Activated T-helper 2 cell treated with anti-CD3 and anti-CD28 coated beads, Interferon-gamma antibody, Interleukin-2, Interleukin-4, amounts not matched to agents 10 μg/mL and 5 μg/mL and 100 μg/mL, durations not matched to agents 14 hours and 24 hours and 36 hours (primary cell): Measurements from ENCODE around the gene UPK3BL1. TPM values are rescaled to one million over a fixed set of nuclear protein-coding genes. Genes with fewer than 3 reads are reported as not detected.
"Not testable (repeated sequence)": the region's sequence is repeated elsewhere in the genome, so short reads cannot be mapped to it uniquely, and the experiment has no call there.

ENCODE experiments used
- DNase-seq: peaks from one replicate; pipeline ENCODE4 v3.0.0; 2021; ENCODE audit warnings: low spot score
- H3K27ac Mint-ChIP-seq: one replicate; pipeline ENCODE4 v1.8.0; 2021; ENCODE audit warnings: mixed read lengths
- H3K27me3 Mint-ChIP-seq: one replicate; pipeline ENCODE4 v1.8.0; 2021; ENCODE audit warnings: low read depth, mixed read lengths
- H3K36me3 Mint-ChIP-seq: one replicate; pipeline ENCODE4 v1.8.0; 2021; ENCODE audit warnings: low read depth, mixed read lengths
- H3K4me1 Mint-ChIP-seq: one replicate; pipeline ENCODE4 v1.8.0; 2021; ENCODE audit warnings: low read depth, mixed read lengths
- H3K4me3 Mint-ChIP-seq: one replicate; pipeline ENCODE4 v1.8.0; 2021; ENCODE audit warnings: low read depth, mild to moderate bottlenecking, moderate library complexity, mixed read lengths
- H3K9me3 Mint-ChIP-seq: one replicate; pipeline ENCODE4 v1.8.0; 2021; ENCODE audit warnings: mixed read lengths
- intact Hi-C: fragments of 100-400 bp; cut with micrococcal nuclease; formaldehyde crosslinking; loops from one replicate; pipeline ENCODE4 v1.15.1; 2023
- total RNA-seq: library from RNA; stranded (reverse); gene quantifications from 2 replicates; pipeline ENCODE4 v1.2.3, GENCODE V29; 2022

Gene UPK3BL1
- 10.6 and 17.5 TPM in 2 replicates for total RNA-seq

- H3K27me3 Mint-ChIP-seq, H3K36me3 Mint-ChIP-seq, DNase-seq, intact Hi-C loops, H3K27ac Mint-ChIP-seq, H3K4me1 Mint-ChIP-seq, H3K9me3 Mint-ChIP-seq, H3K4me3 Mint-ChIP-seq: not testable (repeated sequence)
Measured at GRCh38 chr7:102642691-102643090, at the start of gene UPK3BL1. UPK3BL1 (minus strand) TSS chr7:102642791; CDS start chr7:102642741, 50 bp downstream.

GRCh38 chr7:102690602-102691001 lies 48.0 kb upstream of the UPK3BL1 start:
- intact Hi-C loops, H3K4me3 Mint-ChIP-seq, H3K4me1 Mint-ChIP-seq, H3K36me3 Mint-ChIP-seq, DNase-seq, H3K27ac Mint-ChIP-seq, H3K9me3 Mint-ChIP-seq, H3K27me3 Mint-ChIP-seq: not testable (repeated sequence)

GRCh38 chr7:102689436-102690282 lies 47.1 kb upstream of the UPK3BL1 start:
- intact Hi-C loops, H3K9me3 Mint-ChIP-seq, H3K27ac Mint-ChIP-seq, H3K4me1 Mint-ChIP-seq, H3K4me3 Mint-ChIP-seq, DNase-seq, H3K27me3 Mint-ChIP-seq, H3K36me3 Mint-ChIP-seq: not testable (repeated sequence)

DNA sequence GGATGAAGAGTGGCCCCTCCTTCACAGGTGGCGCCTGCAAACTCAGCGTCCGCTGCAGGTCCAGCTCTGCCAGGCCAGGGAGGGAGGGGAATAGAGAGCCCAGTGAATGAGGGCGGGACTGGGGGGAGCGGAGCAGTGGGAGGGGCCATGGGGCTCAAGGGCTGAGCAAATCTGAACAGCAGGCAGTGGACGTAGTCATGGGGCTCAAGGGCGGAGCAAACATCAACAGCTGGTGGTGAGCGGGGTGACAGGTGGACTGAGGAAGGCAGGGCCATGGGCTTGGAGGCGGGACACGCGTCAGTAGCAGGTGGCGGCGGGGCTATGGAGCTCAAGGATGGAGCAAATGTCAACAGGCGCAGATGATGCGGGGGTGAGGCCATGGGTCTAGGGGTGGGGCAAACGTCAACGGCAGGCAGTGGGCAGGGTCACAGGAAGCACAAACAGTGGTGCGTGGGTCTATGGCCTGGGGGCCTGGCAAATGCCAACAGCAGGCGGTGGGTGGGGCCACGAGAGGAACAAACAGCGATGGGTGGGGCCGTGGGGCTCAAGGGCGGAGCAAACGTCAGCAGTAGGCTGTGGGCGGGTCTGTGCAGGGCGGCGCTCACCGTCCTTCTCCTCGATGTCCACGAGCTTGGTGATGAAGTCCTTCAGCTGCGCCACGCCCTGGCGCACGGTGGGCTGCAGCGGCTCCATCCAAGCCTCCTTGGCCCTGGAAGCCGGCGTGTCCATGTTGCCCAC lies 45.9 kb upstream of the UPK3BL1 start:
- H3K27me3 Mint-ChIP-seq, H3K36me3 Mint-ChIP-seq, H3K4me1 Mint-ChIP-seq, DNase-seq, H3K27ac Mint-ChIP-seq, H3K4me3 Mint-ChIP-seq, H3K9me3 Mint-ChIP-seq, intact Hi-C loops: not testable (repeated sequence)

- H3K27ac Mint-ChIP-seq, H3K27me3 Mint-ChIP-seq, DNase-seq, H3K4me3 Mint-ChIP-seq, H3K36me3 Mint-ChIP-seq, H3K4me1 Mint-ChIP-seq, H3K9me3 Mint-ChIP-seq, intact Hi-C loops: not testable (repeated sequence)
Measured at GRCh38 chr7:102682560-102682959, 40.0 kb upstream of the UPK3BL1 start.

DNA sequence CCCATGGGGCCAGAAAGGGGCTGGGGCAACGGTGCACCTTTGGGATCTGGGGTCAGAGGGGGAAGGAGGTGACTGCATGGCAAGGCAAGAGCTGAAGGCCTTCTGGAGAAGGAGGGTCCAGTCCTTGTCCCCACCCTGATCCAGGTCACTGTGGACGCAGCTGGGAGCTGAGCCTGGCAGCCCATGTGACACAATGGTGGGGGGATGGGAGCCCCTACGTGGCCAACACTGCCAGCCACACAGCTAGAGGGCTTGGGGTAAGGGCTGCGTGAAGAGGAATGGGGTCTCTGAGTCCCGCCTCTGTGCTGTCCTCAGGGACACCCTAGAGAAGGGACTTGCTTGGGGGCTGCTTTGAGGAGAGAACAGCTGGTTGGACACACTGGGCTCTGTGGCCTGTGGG lies 38.2 kb upstream of the UPK3BL1 start:
- H3K27me3 Mint-ChIP-seq, H3K4me3 Mint-ChIP-seq, H3K9me3 Mint-ChIP-seq, H3K27ac Mint-ChIP-seq, H3K36me3 Mint-ChIP-seq, H3K4me1 Mint-ChIP-seq, DNase-seq, intact Hi-C loops: not testable (repeated sequence)

DNA sequence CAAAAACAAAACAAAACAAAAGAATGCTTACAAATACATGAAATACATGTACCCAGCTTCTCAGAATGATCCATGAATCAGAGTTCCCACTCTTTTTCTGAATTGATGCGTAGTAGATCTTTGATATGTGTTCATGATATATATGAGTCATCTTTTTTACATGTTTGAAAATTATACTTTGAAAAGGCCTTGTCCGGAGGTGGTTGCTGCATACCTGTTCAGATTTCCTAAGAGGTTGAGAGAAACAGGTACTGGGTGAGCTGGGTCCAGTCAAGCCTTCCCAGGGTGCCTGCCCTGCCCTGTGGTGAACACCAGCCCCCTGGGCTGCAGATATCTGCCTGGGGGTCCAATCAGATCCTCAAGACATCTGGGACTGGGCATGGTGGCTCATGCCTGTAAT lies 33.0 kb upstream of the UPK3BL1 start:
- H3K36me3 Mint-ChIP-seq, DNase-seq, H3K4me1 Mint-ChIP-seq, H3K4me3 Mint-ChIP-seq, H3K9me3 Mint-ChIP-seq, H3K27me3 Mint-ChIP-seq, intact Hi-C loops, H3K27ac Mint-ChIP-seq: not testable (repeated sequence)

DNA sequence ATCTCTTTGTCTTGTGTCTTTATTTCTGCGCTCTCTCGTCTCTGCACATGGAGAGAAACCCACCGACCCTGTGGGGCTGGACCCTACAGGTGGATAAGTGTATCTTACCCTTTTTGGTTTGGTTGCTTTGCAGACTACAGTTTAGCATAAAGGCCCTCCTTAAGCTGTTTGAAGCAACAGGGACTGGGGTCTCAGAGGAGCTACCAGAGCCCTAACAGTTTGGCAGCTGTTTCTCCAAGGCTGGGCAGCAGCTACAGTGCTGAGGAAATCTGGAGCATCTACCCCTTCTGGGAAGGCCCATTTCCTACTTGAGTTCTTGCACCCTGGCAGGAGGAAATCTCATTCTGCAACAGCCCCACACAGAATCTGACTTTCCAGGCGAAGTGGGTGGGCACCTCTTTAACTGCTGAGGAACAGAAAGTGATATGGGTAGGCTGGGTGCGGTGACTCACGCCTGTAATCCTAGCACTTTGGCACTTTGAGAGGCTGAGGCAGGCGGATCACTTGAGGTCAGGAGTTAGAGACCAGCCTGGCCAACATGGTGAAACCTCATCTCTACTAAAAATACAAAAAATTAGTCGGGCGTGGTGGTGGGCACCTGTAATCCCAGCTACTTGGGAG lies 31.0 kb upstream of the UPK3BL1 start:
- H3K4me3 Mint-ChIP-seq, intact Hi-C loops, H3K27me3 Mint-ChIP-seq, H3K36me3 Mint-ChIP-seq, H3K9me3 Mint-ChIP-seq, DNase-seq, H3K4me1 Mint-ChIP-seq, H3K27ac Mint-ChIP-seq: not testable (repeated sequence)

DNA sequence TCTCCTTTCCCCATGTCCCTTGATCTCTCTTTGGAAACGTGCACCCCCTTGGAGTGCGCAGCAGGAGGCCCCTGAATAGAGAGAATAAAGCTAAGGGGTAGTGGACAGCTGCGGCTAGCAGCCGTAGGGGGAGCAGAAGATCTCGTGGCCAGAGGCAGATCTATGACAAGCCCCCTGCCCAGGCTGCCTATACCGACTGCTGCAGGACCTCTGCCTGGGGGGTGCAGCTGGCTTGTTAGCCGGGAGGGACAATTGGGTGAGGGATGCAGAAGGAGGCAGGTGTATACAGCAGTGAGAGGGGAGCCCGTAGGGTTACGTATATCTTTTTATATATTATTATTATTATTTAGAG lies 29.3 kb upstream of the UPK3BL1 start:
- intact Hi-C loops, H3K27ac Mint-ChIP-seq, H3K4me3 Mint-ChIP-seq, DNase-seq, H3K4me1 Mint-ChIP-seq, H3K9me3 Mint-ChIP-seq, H3K27me3 Mint-ChIP-seq, H3K36me3 Mint-ChIP-seq: not testable (repeated sequence)

DNA sequence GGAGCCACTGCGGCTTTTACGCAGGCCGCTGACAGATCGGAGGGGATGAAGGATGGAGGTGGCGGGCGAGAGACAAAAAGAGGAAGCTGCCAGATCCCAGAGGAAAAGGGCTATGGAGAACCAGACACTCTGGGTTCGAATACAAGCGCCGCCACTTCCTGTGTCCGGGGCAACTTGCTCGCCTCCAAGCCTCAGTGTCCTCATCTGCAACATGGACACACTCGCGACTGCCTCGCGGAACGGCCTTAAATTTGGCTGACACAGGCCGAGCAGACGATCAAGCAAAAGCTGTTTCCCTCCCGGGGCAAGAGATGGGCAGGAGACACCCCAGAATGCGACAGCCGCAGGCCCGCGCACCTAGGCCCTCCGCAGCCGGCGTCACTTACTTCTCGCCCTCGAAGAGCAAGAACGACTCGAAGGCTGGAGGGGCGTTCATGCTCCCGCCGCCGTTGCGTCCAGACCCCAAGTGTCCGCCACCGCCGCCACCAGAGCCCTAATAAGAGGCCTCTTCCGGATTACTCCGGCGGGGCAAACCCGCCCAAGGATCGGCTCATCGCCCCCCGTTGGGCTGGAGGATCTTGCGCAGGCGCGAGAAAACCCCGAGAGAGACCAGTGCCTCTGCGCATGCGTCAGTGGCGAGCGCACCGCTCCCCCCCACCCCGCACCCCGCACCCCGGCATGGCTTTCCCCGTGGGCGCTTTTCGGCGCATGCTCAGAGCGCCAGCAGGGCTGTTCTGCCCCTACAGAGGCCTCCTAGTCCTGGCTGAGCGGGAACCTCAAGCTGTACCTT lies 28.8 kb upstream of the UPK3BL1 start, which contains the start of gene POLR2J2:
TSS of gene POLR2J2 (minus strand) at position 498 of the 790 bp plus-strand sequence. CDS start at position 436, 62 bp downstream.
- intact Hi-C loops, H3K27me3 Mint-ChIP-seq, H3K9me3 Mint-ChIP-seq, H3K27ac Mint-ChIP-seq, H3K4me1 Mint-ChIP-seq, H3K36me3 Mint-ChIP-seq: not testable (repeated sequence)
- peak; percentile 35 for DNase-seq
- peak within 1 kb of the TSS; percentile 45 for H3K4me3 Mint-ChIP-seq

- H3K4me1 Mint-ChIP-seq, intact Hi-C loops, H3K36me3 Mint-ChIP-seq, H3K4me3 Mint-ChIP-seq, H3K27me3 Mint-ChIP-seq, H3K27ac Mint-ChIP-seq, DNase-seq, H3K9me3 Mint-ChIP-seq: not testable (repeated sequence)
Measured at GRCh38 chr7:102667523-102667922, 24.9 kb upstream of the UPK3BL1 start.

GRCh38 chr7:102666850-102667249 lies 24.3 kb upstream of the UPK3BL1 start:
- DNase-seq, H3K36me3 Mint-ChIP-seq, intact Hi-C loops, H3K4me3 Mint-ChIP-seq, H3K27me3 Mint-ChIP-seq, H3K27ac Mint-ChIP-seq, H3K9me3 Mint-ChIP-seq, H3K4me1 Mint-ChIP-seq: not testable (repeated sequence)
